ENCODE data around the gene CEP295NL. TPM values are rescaled to one million over a fixed set of nuclear protein-coding genes. Genes with fewer than 3 reads are reported as not detected.

The CEP295NL gene
- total RNA-seq, 1 donor from 2014 or later: 1.6 TPM

DNA sequence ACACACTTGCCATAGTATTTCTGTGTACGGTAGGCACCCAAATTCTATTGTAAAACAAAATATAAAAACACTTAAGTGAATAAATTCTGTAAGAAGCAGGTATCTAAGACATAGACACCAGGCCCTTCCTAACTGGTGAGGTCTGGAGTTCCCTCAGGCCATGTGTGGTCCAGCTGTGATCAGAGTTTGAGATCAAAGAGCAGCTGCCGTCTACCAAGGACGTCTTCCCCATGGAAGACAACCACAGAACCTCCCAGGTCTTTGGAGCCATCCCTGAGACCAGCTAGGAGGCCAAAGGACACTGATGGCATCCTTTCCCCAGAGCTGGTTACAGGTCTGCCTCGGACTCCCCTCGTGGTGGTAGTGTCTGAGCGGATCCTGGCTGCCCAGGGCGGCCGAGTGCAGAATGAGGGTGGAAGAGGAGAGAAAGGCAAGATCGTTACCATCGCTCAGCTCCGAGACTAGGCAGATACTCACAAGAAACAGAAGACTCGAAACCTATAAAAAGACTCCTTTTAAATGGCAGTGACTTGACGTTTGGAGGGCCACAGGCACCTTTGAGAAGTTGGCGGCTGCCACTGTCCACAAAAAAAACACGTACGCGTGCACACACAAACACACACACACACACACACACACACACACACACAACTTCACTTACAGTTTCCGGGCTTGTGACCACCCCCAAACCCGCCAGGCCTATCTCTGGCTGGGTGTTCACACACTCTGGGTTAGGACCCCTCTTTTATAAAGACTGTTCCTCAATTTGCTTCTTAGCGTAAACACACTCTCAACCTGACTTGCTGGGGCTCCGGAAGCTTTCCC lies 14.7 kb upstream of the CEP295NL start:
- no peaks in the 10 kb centered on the region for H3K9me3 Mint-ChIP-seq (ENCODE audit: unreplicated experiment)
- H3K36me3 Mint-ChIP-seq (ENCODE audit: low read depth, unreplicated experiment): peaks cover 14% of the 10 kb centered on the region
- no peak for FAIRE-seq
- DNase-seq (ENCODE audit: low read depth): no peak
- H3K4me1 Mint-ChIP-seq (ENCODE audit: low read depth, unreplicated experiment): peaks cover 20% of the 10 kb centered on the region
- peaks cover 32% of the 10 kb centered on the region for H3K4me1 ChIP-seq (ENCODE audit: insufficient read depth, low read length)
- no peaks in the 10 kb centered on the region for H3K36me3 ChIP-seq (ENCODE audit: insufficient read depth, low read length)
- no peak overlapping the region for H2AFZ ChIP-seq (ENCODE audit: low read depth, low read length)
- H3K9me3 ChIP-seq (ENCODE audit: insufficient read depth, low read depth, low read length): no peaks in the 10 kb centered on the region
- no peaks in the 10 kb centered on the region for H3K27me3 ChIP-seq (ENCODE audit: insufficient read depth, low read length)
- H3K27ac ChIP-seq (ENCODE audit: low read depth, low read length): no peak overlapping the region
- TF ChIP-seq, protein P1, sequence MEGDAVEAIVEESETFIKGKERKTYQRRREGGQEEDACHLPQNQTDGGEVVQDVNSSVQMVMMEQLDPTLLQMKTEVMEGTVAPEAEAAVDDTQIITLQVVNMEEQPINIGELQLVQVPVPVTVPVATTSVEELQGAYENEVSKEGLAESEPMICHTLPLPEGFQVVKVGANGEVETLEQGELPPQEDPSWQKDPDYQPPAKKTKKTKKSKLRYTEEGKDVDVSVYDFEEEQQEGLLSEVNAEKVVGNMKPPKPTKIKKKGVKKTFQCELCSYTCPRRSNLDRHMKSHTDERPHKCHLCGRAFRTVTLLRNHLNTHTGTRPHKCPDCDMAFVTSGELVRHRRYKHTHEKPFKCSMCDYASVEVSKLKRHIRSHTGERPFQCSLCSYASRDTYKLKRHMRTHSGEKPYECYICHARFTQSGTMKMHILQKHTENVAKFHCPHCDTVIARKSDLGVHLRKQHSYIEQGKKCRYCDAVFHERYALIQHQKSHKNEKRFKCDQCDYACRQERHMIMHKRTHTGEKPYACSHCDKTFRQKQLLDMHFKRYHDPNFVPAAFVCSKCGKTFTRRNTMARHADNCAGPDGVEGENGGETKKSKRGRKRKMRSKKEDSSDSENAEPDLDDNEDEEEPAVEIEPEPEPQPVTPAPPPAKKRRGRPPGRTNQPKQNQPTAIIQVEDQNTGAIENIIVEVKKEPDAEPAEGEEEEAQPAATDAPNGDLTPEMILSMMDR (IDR thresholded peaks at IDR 0.05; ENCODE audit: insufficient read depth, low read depth, low read length): no peak
- TF ChIP-seq EZH2 (IDR thresholded peaks at IDR 0.05; ENCODE audit: insufficient read depth, low read length): no peak
- no peak overlapping the region for H3K4me3 ChIP-seq (ENCODE audit: insufficient read depth, low read depth, low read length)
- no peak overlapping the region for H3K9ac ChIP-seq (ENCODE audit: low read length)
- peak overlapping the region; percentile 28 for H3K4me3 Mint-ChIP-seq (ENCODE audit: unreplicated experiment)
- peaks cover 93% of the 10 kb centered on the region for H3K79me2 ChIP-seq (ENCODE audit: insufficient read depth, low read length)
- H4K20me1 ChIP-seq (ENCODE audit: insufficient read depth, low read length): peaks cover 88% of the 10 kb centered on the region
- no peak overlapping the region for H3K4me2 ChIP-seq (ENCODE audit: low read length)
- no peaks in the 10 kb centered on the region for H3K27me3 Mint-ChIP-seq (ENCODE audit: low read depth, unreplicated experiment)
- no peak overlapping the region for H3K27ac Mint-ChIP-seq (ENCODE audit: unreplicated experiment)

- Mint-ChIP-seq H3K36me3 (ENCODE audit: low read depth, unreplicated experiment) (peaks cover 12% of the 10 kb centered on the region), H3K4me3 (ENCODE audit: unreplicated experiment) (no peak overlapping the region), H3K4me1 (ENCODE audit: low read depth, unreplicated experiment) (peaks cover 20% of the 10 kb centered on the region), H3K27me3 (ENCODE audit: low read depth, unreplicated experiment) (no peaks in the 10 kb centered on the region), H3K9me3 (ENCODE audit: unreplicated experiment) (no peaks in the 10 kb centered on the region), H3K27ac (ENCODE audit: unreplicated experiment) (peak overlapping the region; percentile 58)
- Histone ChIP-seq H3K4me2 (ENCODE audit: low read length) (peak overlapping the region; percentile 53), H3K27me3 (ENCODE audit: insufficient read depth, low read length) (no peaks in the 10 kb centered on the region), H3K36me3 (ENCODE audit: insufficient read depth, low read length) (no peaks in the 10 kb centered on the region), H2AFZ (ENCODE audit: low read depth, low read length) (no peak overlapping the region), H3K9ac (ENCODE audit: low read length) (peak overlapping the region; percentile 40), H3K79me2 (ENCODE audit: insufficient read depth, low read length) (peaks cover 93% of the 10 kb centered on the region), H4K20me1 (ENCODE audit: insufficient read depth, low read length) (peaks cover 85% of the 10 kb centered on the region), H3K9me3 (ENCODE audit: insufficient read depth, low read depth, low read length) (no peaks in the 10 kb centered on the region), H3K4me3 (ENCODE audit: insufficient read depth, low read depth, low read length) (no peak overlapping the region), H3K4me1 (ENCODE audit: insufficient read depth, low read length) (peaks cover 20% of the 10 kb centered on the region), H3K27ac (ENCODE audit: low read depth, low read length) (peak overlapping the region; percentile 4)
- FAIRE-seq: no peak
- no peak for TF ChIP-seq EZH2 (IDR thresholded peaks at IDR 0.05; ENCODE audit: insufficient read depth, low read length)
- TF ChIP-seq, protein P1 (IDR thresholded peaks at IDR 0.05; ENCODE audit: insufficient read depth, low read depth, low read length): no peak
- DNase-seq (ENCODE audit: low read depth): peak; percentile 49
These were observed 13.1 kb upstream of the CEP295NL start for GRCh38 chr17:78915872-78916632.
